Neural cell (in vitro differentiated cells): ENCODE results near the gene CLDN18. TPM values are rescaled to one million over a fixed set of nuclear protein-coding genes. Genes with fewer than 3 reads are reported as not detected.

ENCODE experiments used
- H2AFZ ChIP-seq: fragments of 200-600, 300-800 bp; sonication (generic), shearing (Covaris generic); 2 replicates; pipeline ENCODE4 v1.6.0; 2014; ENCODE audit warnings: low read depth, mild to moderate bottlenecking, antibody characterized with exemption, low read length, moderate library complexity
- H3F3A ChIP-seq: fragments of 200-600 bp; shearing (Covaris generic); 2 replicates; pipeline ENCODE4 v1.6.1; 2016; ENCODE audit warnings: mild to moderate bottlenecking, moderate library complexity, mixed read lengths, antibody characterized with exemption, low read length; ENCODE audit not compliant: insufficient read depth, poor library complexity, severe bottlenecking
- H3K27ac ChIP-seq: fragments of 200-600, 300-800 bp; sonication (generic), shearing (Covaris generic); 2 replicates; pipeline ENCODE4 v1.5.1; 2014; ENCODE audit warnings: mild to moderate bottlenecking, low read length, moderate library complexity
- H3K27me3 ChIP-seq: fragments of 300-800, 200-600 bp; sonication (generic), shearing (Covaris generic); 2 replicates; pipeline ENCODE4 v1.6.0; 2014; ENCODE audit warnings: mild to moderate bottlenecking, low read depth, low read length, moderate library complexity; ENCODE audit not compliant: insufficient read depth
- H3K36me3 ChIP-seq: fragments of 300-800, 200-600 bp; sonication (generic), shearing (Covaris generic); 2 replicates; pipeline ENCODE4 v1.5.1; 2014; ENCODE audit warnings: mild to moderate bottlenecking, antibody characterized with exemption, low read length, moderate library complexity; ENCODE audit not compliant: insufficient read depth
- H3K4me2 ChIP-seq: fragments of 300-800, 200-600 bp; sonication (generic), shearing (Covaris generic); 2 replicates; pipeline ENCODE4 v1.6.0; 2014; ENCODE audit warnings: mild to moderate bottlenecking, low read length
- H3K4me3 ChIP-seq: fragments of 300-800, 200-600 bp; sonication (generic), shearing (Covaris generic); 2 replicates; pipeline ENCODE4 v1.5.1; 2014; ENCODE audit warnings: mild to moderate bottlenecking, low read length, moderate library complexity
- H3K79me2 ChIP-seq: fragments of 200-600 bp; shearing (Covaris generic); replicated peaks from 2 replicates; pipeline ENCODE4 v1.6.0; 2014; ENCODE audit warnings: mild to moderate bottlenecking, low read length, moderate library complexity; ENCODE audit not compliant: insufficient read depth
- H3K9ac ChIP-seq: fragments of 300-800, 200-600 bp; sonication (generic), shearing (Covaris generic); 2 replicates; pipeline ENCODE4 v1.6.1; 2016; ENCODE audit warnings: mild to moderate bottlenecking, low read length, mixed read lengths
- H3K9me2 ChIP-seq: fragments of 200-600 bp; shearing (Covaris generic); 2 replicates; pipeline ENCODE4 v1.6.1; 2016; ENCODE audit warnings: mild to moderate bottlenecking, low read length, mixed read lengths; ENCODE audit not compliant: insufficient read depth
- H3K9me3 ChIP-seq: fragments of 200-600, 300-800 bp; sonication (generic), shearing (Covaris generic); 2 replicates; pipeline ENCODE4 v1.6.1; 2016; ENCODE audit warnings: mild to moderate bottlenecking, mixed run types, low read length, moderate library complexity, mixed read lengths
- H4K20me1 ChIP-seq: fragments of 200-600 bp; shearing (Covaris generic); 2 replicates; pipeline ENCODE4 v1.6.1; 2016; ENCODE audit warnings: mild to moderate bottlenecking, mixed run types; ENCODE audit not compliant: insufficient read depth
- EP300 ChIP-seq: fragments of 450-650 bp; conservative IDR thresholded peaks from 2 replicates; pipeline ENCODE4 v1.6.1; 2014; ENCODE audit warnings: antibody characterized with exemption, mild to moderate bottlenecking, moderate library complexity; ENCODE audit not compliant: poor library complexity, severe bottlenecking
- EZH2 ChIP-seq: fragments of 200-600, 300-800 bp; shearing (Covaris generic), sonication (generic); IDR thresholded peaks from 2 replicates; pipeline ENCODE4 v1.6.1; 2014; ENCODE audit warnings: antibody characterized with exemption, low read length, borderline replicate concordance, mild to moderate bottlenecking; ENCODE audit not compliant: insufficient read depth, poor library complexity, severe bottlenecking
- MXI1 ChIP-seq: fragments of 450-650 bp; conservative IDR thresholded peaks from 2 replicates; pipeline ENCODE4 v1.6.1; 2014; ENCODE audit warnings: antibody characterized with exemption, mild to moderate bottlenecking; ENCODE audit not compliant: poor library complexity, severe bottlenecking
- POLR2AphosphoS5 ChIP-seq: IDR thresholded peaks from 2 replicates; pipeline ENCODE4 v1.6.1; 2012
- RAD21 ChIP-seq: fragments of 450-650 bp; conservative IDR thresholded peaks from 2 replicates; pipeline ENCODE4 v1.6.1; 2014; ENCODE audit warnings: antibody characterized with exemption, mild to moderate bottlenecking, moderate library complexity
- SMC3 ChIP-seq: fragments of 450-650 bp; conservative IDR thresholded peaks from 2 replicates; pipeline ENCODE4 v1.6.1; 2014; ENCODE audit warnings: antibody characterized with exemption, mild to moderate bottlenecking, moderate library complexity; ENCODE audit not compliant: poor library complexity
- TAF1 ChIP-seq: IDR thresholded peaks from 2 replicates; pipeline ENCODE4 v1.6.1; 2012; ENCODE audit warnings: low read depth
- polyA plus RNA-seq: library from polyadenylated mRNA; depleted of rRNA; stranded (reverse); fragments of >200 nt; gene quantifications from 2 replicates; pipeline ENCODE4 v1.2.3, GENCODE V29; 2014
- TF ChIP-seq, protein P1 (sequence below): fragments of 450-650 bp; IDR thresholded peaks from 2 replicates; pipeline ENCODE4 v1.5.1; 2014; ENCODE audit warnings: antibody characterized with exemption, mild to moderate bottlenecking, moderate library complexity; ENCODE audit not compliant: poor library complexity, severe bottlenecking
- TF ChIP-seq, protein P2 (sequence below): IDR thresholded peaks from 2 replicates; pipeline ENCODE4 v1.6.1; 2012; ENCODE audit warnings: borderline replicate concordance

The CLDN18 gene
- polyA plus RNA-seq, 1 donor from 2014 or later: not detected

DNA sequence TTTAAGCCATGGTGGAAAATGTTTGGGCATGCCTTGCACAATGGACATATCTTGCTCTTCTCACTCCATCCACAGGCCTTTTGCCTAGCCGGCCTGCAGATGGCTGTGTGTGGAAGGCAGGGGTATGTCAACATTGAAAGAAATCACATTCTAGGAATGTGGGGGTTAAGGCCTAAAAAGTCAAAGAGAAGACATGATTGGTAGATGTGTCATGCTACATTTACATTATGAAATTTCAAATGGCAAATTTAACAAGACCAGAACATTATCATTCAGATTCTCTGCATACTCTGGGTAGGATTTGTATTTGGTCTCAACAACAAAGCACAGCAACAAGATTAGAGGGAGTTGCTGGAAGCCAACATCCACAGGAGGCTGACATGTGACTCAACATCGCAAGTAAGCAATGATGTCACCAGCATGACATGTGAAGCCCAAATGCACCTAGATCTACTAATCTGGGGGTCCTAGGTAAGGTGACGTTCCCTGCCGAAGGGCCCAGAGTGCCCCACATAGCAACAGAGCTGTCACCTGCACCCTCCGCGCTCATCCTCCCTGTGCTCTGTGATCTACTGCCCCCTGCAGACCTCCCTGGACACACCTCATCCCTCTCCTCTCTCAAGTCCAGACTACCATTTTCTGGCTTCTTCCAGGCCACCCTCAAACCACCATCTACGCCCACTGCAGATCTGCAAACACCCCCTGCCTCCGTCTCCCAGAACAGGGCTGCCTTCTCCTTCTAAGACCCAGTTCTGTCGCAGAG, 39.4 kb downstream of the CLDN18 start:
- H3F3A ChIP-seq: no peaks in the 10 kb centered on the region
- no peak overlapping the region for H3K9ac ChIP-seq
- H3K79me2 ChIP-seq: no peaks in the 10 kb centered on the region
- no peaks in the 10 kb centered on the region for H3K27me3 ChIP-seq
- H3K9me3 ChIP-seq: no peaks in the 10 kb centered on the region
- H3K4me2 ChIP-seq: no peak overlapping the region
- no peaks in the 10 kb centered on the region for H3K9me2 ChIP-seq
- no peak overlapping the region for H3K4me3 ChIP-seq
- H4K20me1 ChIP-seq: no peaks in the 10 kb centered on the region
- no peak overlapping the region for H2AFZ ChIP-seq
- H3K27ac ChIP-seq: no peak overlapping the region
- H3K36me3 ChIP-seq: no peaks in the 10 kb centered on the region
- TF ChIP-seq EP300 (no peak), POLR2AphosphoS5 (no peak), TAF1 (no peak), MXI1 (no peak), EZH2 (no peak)
- TF ChIP-seq, protein P1, sequence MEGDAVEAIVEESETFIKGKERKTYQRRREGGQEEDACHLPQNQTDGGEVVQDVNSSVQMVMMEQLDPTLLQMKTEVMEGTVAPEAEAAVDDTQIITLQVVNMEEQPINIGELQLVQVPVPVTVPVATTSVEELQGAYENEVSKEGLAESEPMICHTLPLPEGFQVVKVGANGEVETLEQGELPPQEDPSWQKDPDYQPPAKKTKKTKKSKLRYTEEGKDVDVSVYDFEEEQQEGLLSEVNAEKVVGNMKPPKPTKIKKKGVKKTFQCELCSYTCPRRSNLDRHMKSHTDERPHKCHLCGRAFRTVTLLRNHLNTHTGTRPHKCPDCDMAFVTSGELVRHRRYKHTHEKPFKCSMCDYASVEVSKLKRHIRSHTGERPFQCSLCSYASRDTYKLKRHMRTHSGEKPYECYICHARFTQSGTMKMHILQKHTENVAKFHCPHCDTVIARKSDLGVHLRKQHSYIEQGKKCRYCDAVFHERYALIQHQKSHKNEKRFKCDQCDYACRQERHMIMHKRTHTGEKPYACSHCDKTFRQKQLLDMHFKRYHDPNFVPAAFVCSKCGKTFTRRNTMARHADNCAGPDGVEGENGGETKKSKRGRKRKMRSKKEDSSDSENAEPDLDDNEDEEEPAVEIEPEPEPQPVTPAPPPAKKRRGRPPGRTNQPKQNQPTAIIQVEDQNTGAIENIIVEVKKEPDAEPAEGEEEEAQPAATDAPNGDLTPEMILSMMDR: no peak
- TF ChIP-seq, protein P2, sequence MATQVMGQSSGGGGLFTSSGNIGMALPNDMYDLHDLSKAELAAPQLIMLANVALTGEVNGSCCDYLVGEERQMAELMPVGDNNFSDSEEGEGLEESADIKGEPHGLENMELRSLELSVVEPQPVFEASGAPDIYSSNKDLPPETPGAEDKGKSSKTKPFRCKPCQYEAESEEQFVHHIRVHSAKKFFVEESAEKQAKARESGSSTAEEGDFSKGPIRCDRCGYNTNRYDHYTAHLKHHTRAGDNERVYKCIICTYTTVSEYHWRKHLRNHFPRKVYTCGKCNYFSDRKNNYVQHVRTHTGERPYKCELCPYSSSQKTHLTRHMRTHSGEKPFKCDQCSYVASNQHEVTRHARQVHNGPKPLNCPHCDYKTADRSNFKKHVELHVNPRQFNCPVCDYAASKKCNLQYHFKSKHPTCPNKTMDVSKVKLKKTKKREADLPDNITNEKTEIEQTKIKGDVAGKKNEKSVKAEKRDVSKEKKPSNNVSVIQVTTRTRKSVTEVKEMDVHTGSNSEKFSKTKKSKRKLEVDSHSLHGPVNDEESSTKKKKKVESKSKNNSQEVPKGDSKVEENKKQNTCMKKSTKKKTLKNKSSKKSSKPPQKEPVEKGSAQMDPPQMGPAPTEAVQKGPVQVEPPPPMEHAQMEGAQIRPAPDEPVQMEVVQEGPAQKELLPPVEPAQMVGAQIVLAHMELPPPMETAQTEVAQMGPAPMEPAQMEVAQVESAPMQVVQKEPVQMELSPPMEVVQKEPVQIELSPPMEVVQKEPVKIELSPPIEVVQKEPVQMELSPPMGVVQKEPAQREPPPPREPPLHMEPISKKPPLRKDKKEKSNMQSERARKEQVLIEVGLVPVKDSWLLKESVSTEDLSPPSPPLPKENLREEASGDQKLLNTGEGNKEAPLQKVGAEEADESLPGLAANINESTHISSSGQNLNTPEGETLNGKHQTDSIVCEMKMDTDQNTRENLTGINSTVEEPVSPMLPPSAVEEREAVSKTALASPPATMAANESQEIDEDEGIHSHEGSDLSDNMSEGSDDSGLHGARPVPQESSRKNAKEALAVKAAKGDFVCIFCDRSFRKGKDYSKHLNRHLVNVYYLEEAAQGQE: no peak

- H3K36me3 ChIP-seq: no peaks in the 10 kb centered on the region
- TF ChIP-seq, protein P1: peak; percentile 56
- TF ChIP-seq, protein P2: no peak
- TF ChIP-seq EP300: no peak
- no peak for TF ChIP-seq EZH2
- peak; percentile 57 for TF ChIP-seq RAD21
- TF ChIP-seq MXI1: no peak
- TF ChIP-seq SMC3: peak; percentile 60
- no peak for TF ChIP-seq POLR2AphosphoS5
- no peak for TF ChIP-seq TAF1
Observed at GRCh38 chr3:138051947-138052802, 42.2 kb downstream of the CLDN18 start.

More at GRCh38 chr3:138051947-138052802, 42.2 kb downstream of the CLDN18 start:
- Histone ChIP-seq H2AFZ (no peak overlapping the region), H3K27me3 (no peaks in the 10 kb centered on the region), H3K9ac (no peak overlapping the region), H3K27ac (no peak overlapping the region), H3F3A (no peaks in the 10 kb centered on the region), H3K9me2 (no peaks in the 10 kb centered on the region), H3K9me3 (no peaks in the 10 kb centered on the region), H3K79me2 (no peaks in the 10 kb centered on the region), H3K4me2 (no peak overlapping the region), H3K4me3 (no peak overlapping the region), H4K20me1 (no peaks in the 10 kb centered on the region)
